DND-41 (cell line): ENCODE results near the gene RAB34.

ENCODE experiments used
- ATAC-seq: fragments of 200-7000 bp; cut with Tn5 transposase; 3 replicates; pipeline ENCODE4 v1.9.1; 2021; ENCODE audit warnings: low read depth; ENCODE audit not compliant: insufficient read depth
- DNase-seq: peaks from one replicate; pipeline ENCODE4 v3.0.0-alpha.2; 2020
- H2AFZ ChIP-seq: 2 replicates; pipeline ENCODE4 v1.6.0; 2012; ENCODE audit warnings: low read depth, low read length
- H3K27ac ChIP-seq: 2 replicates; pipeline ENCODE4 v1.5.1; 2012; ENCODE audit warnings: low read length, inconsistent platforms
- H3K27me3 ChIP-seq: fragments of 200-600 bp; sonication (generic); 2 replicates; pipeline ENCODE4 v1.6.0; 2012; ENCODE audit warnings: low read length, mild to moderate bottlenecking, inconsistent platforms; ENCODE audit not compliant: insufficient read depth, poor library complexity
- H3K36me3 ChIP-seq: 2 replicates; pipeline ENCODE4 v1.5.1; 2012; ENCODE audit warnings: low read length, inconsistent platforms; ENCODE audit not compliant: insufficient read depth
- H3K4me1 ChIP-seq: 2 replicates; pipeline ENCODE4 v1.5.1; 2012; ENCODE audit warnings: mild to moderate bottlenecking, low read length; ENCODE audit not compliant: insufficient read depth
- H3K4me2 ChIP-seq: 2 replicates; pipeline ENCODE4 v1.6.0; 2012; ENCODE audit warnings: mild to moderate bottlenecking, moderate library complexity, low read length, inconsistent platforms; ENCODE audit not compliant: insufficient read depth
- H3K4me3 ChIP-seq, 2 experiments: fragments of 200-600 bp in 1 of 2; shearing (Covaris generic) in 1 of 2; 2 replicates each; pipeline ENCODE4 v1.5.1; 2012 to 2016; ENCODE audit warnings: inconsistent platforms in 2 of 2, low read length in 2 of 2, mild to moderate bottlenecking in 2 of 2, low read depth in 1 of 2, moderate library complexity in 1 of 2
- H3K79me2 ChIP-seq: 2 replicates; pipeline ENCODE4 v1.6.0; 2012; ENCODE audit warnings: low read length, inconsistent platforms; ENCODE audit not compliant: insufficient read depth
- H3K9ac ChIP-seq: 2 replicates; pipeline ENCODE4 v1.6.0; 2012; ENCODE audit warnings: low read depth, mild to moderate bottlenecking, inconsistent platforms, low read length, moderate library complexity
- H3K9me3 ChIP-seq: 2 replicates; pipeline ENCODE4 v1.5.1; 2012; ENCODE audit warnings: low read length, moderate library complexity, mild to moderate bottlenecking, inconsistent platforms; ENCODE audit not compliant: insufficient read depth, severe bottlenecking
- H4K20me1 ChIP-seq: 2 replicates; pipeline ENCODE4 v1.6.0; 2012; ENCODE audit warnings: low read length; ENCODE audit not compliant: insufficient read depth
- CTCF ChIP-seq: IDR thresholded peaks from 2 replicates; pipeline ENCODE4 v1.5.1; 2012; ENCODE audit warnings: borderline replicate concordance, low read length, moderate library complexity, mild to moderate bottlenecking; ENCODE audit not compliant: poor library complexity, severe bottlenecking; ENCODE audit errors: extremely low read depth
- EZH2 ChIP-seq: IDR thresholded peaks from 3 replicates; pipeline ENCODE4 v1.6.1; 2012; ENCODE audit warnings: borderline replicate concordance, low read depth, mild to moderate bottlenecking, moderate library complexity, low read length, inconsistent platforms; ENCODE audit not compliant: severe bottlenecking

Gene RAB34

DNA sequence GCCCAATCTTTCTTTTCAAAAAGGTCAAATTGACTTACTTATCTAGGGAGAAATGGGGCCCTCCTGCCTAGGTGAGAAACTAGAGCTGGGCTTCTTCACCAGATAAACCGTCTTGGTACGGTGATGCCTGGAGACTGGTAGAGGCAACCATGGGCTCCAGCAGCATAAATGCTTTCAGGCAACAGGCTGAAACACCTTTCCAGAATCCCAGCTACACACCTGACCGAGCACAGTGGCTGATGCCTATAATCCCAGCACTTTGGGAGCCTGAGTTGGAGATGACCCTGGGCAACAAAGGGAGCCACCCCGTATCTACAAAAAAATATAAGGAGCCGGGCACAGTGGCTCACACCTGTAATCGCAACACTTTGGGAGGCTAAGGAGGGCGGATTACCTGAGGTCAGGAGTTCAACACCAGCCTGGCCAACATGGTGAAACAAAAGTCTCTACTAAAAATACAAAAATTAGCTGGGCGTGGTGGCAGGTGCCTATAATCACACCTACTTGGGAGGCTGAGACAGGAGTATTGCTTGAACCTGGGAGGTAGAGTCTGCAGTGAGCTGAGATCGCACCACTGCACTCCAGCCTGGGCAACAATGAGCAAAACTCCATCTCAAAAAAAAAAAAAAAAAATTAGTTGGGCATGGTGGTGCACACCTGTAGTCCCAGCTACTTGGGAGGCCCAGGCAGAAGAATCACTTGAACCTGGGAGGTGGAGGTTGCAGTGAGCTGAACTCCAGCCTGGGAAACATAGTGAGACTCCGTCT, 34.1 kb upstream of the RAB34 start:
- Histone ChIP-seq H3K4me1 (peaks cover 6% of the 10 kb centered on the region), H3K27me3 (no peaks in the 10 kb centered on the region), H3K4me3 (no peak overlapping the region), H3K9ac (no peak overlapping the region), H3K27ac (no peak overlapping the region), H3K9me3 (no peaks in the 10 kb centered on the region), H3K36me3 (peaks cover 51% of the 10 kb centered on the region), H2AFZ (no peak overlapping the region), H3K4me2 (no peak overlapping the region), H4K20me1 (peaks cover 36% of the 10 kb centered on the region), H3K79me2 (peaks cover 14% of the 10 kb centered on the region)
- TF ChIP-seq EZH2 (no peak), CTCF (no peak)
- ATAC-seq (no peak), DNase-seq (no peak)

- no peak overlapping the region for H3K4me2 ChIP-seq
- no peaks in the 10 kb centered on the region for H3K27me3 ChIP-seq
- H3K27ac ChIP-seq: no peak overlapping the region
- no peak overlapping the region for H3K4me3 ChIP-seq
- H3K36me3 ChIP-seq: peaks cover 64% of the 10 kb centered on the region
- peaks cover 28% of the 10 kb centered on the region for H3K79me2 ChIP-seq
- no peak for TF ChIP-seq EZH2
- TF ChIP-seq CTCF: peak; percentile 99
- peaks cover 20% of the 10 kb centered on the region for H3K4me1 ChIP-seq
- no peak overlapping the region for H2AFZ ChIP-seq
- DNase-seq: peak; percentile 88
- H4K20me1 ChIP-seq: peaks cover 50% of the 10 kb centered on the region
- no peak overlapping the region for H3K9ac ChIP-seq
- H3K9me3 ChIP-seq: no peaks in the 10 kb centered on the region
- ATAC-seq: peak; percentile 73
Measured at GRCh38 chr17:28750178-28751047, 32.7 kb upstream of the RAB34 start.

DNA sequence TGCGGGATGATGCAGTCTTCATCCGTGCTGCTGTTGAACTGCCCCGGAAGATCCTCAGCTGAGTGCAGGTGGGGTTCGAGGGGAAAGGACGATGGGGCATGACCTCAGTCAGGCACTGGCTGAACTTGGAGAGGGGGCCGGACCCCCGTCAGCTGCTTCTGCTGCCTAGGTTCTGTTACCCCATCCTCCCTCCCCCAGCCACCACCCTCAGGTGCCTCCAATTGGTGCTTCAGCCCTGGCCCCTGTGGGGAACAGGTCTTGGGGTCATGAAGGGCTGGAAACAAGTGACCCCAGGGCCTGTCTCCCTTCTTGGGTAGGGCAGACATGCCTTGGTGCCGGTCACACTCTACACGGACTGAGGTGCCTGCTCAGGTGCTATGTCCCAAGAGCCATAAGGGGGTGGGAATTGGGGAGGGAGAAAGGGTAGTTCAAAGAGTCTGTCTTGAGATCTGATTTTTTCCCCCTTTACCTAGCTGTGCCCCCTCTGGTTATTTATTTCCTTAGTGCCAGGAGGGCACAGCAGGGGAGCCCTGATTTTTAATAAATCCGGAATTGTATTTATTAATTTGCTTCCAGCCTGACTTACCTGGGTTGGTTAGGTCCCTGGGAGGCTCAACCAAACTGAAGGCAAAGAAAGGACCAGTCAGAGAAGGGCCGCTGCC, 32.0 kb upstream of the RAB34 start:
- Histone ChIP-seq H3K9me3 (no peaks in the 10 kb centered on the region), H3K36me3 (peaks cover 64% of the 10 kb centered on the region), H3K27ac (no peak overlapping the region), H3K4me2 (no peak overlapping the region), H3K27me3 (no peaks in the 10 kb centered on the region), H4K20me1 (peaks cover 57% of the 10 kb centered on the region), H3K4me3 (no peak overlapping the region), H3K79me2 (peaks cover 35% of the 10 kb centered on the region), H3K9ac (no peak overlapping the region), H2AFZ (no peak overlapping the region), H3K4me1 (peaks cover 27% of the 10 kb centered on the region)
- no peak for TF ChIP-seq EZH2
- TF ChIP-seq CTCF: no peak
- DNase-seq (no peak), ATAC-seq (0 out of 3 replicates have a peak, but pooled peaks have one; percentile 1)
